Heart left ventricle (tissue), 13 donors: ENCODE data around the gene TRPM2.

Experiments used
- POLR2A ChIP-seq, 2 donors: fragments of 450-650 bp; IDR thresholded peaks; one replicate each; pipeline ENCODE4 v1.6.1; 2017; ENCODE audit warnings: antibody characterized with exemption in 2 of 2, mild to moderate bottlenecking in 2 of 2, moderate library complexity in 2 of 2
- TF ChIP-seq, protein P1 (sequence below), 12 donors: fragments of 200-600 bp; sonication (generic) in 4 of 12; IDR thresholded peaks; one replicate each; pipeline versions ENCODE4 v1.5.0 to v1.8.0; 2018 to 2022; ENCODE audit warnings: antibody characterized with exemption in 12 of 12, mild to moderate bottlenecking in 5 of 12
- donor health status: ischemic (EF 13 %, LVEDD 7.1; RV severe dilation, severe dysfunction).
- donor health status: DM: no; HTN: yes; CAD: no.
- donor health status: DM: no; HTN: no; CAD: no.
- donor health status: ischemic (EF 25% LVEDD 6.9; RV normal size, moderate dysfunction).
- donor health status: ischemic (EF 25% LVEDD 5.7; RV mildly dilated, moderate dysfunction).
- donor health status: ischemic (EF 35%, LVEDD 5.7; RV mildly dilated, moderate dysfunction).
- donor health status: nonischemic (EF 11% LVEDD 7.7; RV severe dilation, severe dysfunction).
- donor health status: DM: yes; HTN: yes; CAD: no.
- donor health status: PGD.
- donor health status: ischemic (EF 29% LVEDD 5.4; RV normal size, mild dysfunction).
- donor health status: nonischemic (EF 23%, LVEDD 6.1; RV moderate dilation, normal function).

DNA sequence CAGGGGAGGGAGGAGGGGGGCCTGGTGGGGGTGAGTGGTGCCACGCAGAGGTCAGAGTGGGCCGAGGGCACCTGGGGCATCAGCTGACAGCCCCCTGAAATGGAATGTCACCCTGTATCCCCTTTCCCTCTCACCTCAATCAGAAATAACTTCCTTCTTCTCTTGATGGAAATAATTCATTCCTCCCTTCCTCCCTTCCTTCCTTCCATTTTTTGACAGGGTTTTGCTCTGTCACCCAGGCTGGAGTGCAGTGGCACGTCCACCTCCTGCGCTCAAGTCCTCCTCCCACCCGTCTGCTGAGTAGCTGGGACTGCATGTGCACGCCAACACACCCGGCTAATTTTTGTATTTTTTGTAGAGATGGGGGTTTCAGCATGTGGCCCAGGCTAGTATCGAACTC lies 53.5 kb downstream of the TRPM2 start:
- TF ChIP-seq, protein P1, sequence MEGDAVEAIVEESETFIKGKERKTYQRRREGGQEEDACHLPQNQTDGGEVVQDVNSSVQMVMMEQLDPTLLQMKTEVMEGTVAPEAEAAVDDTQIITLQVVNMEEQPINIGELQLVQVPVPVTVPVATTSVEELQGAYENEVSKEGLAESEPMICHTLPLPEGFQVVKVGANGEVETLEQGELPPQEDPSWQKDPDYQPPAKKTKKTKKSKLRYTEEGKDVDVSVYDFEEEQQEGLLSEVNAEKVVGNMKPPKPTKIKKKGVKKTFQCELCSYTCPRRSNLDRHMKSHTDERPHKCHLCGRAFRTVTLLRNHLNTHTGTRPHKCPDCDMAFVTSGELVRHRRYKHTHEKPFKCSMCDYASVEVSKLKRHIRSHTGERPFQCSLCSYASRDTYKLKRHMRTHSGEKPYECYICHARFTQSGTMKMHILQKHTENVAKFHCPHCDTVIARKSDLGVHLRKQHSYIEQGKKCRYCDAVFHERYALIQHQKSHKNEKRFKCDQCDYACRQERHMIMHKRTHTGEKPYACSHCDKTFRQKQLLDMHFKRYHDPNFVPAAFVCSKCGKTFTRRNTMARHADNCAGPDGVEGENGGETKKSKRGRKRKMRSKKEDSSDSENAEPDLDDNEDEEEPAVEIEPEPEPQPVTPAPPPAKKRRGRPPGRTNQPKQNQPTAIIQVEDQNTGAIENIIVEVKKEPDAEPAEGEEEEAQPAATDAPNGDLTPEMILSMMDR (IDR thresholded peaks at IDR 0.05): no peak
- TF ChIP-seq POLR2A (IDR thresholded peaks at IDR 0.05): no peak
